Esophagus muscularis mucosa (tissue), 4 donors: Measurements from ENCODE around the gene LARGE1. TPM values are rescaled to one million over a fixed set of nuclear protein-coding genes. Genes with fewer than 3 reads are reported as not detected.

Source experiments
- DNase-seq: peaks from one replicate; pipeline ENCODE4 v3.0.0-alpha.2; 2017; ENCODE audit errors: extremely low spot score
- H3K27ac ChIP-seq, 4 donors: fragments of 200-600 bp; sonication (generic); replicated peaks in 1 of 4; 1 replicate in 3 of 4; 2 replicates in 1 of 4; pipeline ENCODE4 v1.5.1; 2016 to 2019; ENCODE audit warnings: mild to moderate bottlenecking in 1 of 4
- H3K27me3 ChIP-seq, 4 donors: fragments of 200-600 bp; sonication (generic); one replicate each; pipeline versions ENCODE4 v1.5.1 to v1.6.0; 2016 to 2019
- H3K36me3 ChIP-seq, 4 donors: fragments of 200-600 bp; sonication (generic); one replicate each; pipeline ENCODE4 v1.5.1; 2016 to 2019
- H3K4me1 ChIP-seq, 4 donors: fragments of 200-600 bp; sonication (generic); one replicate each; pipeline ENCODE4 v1.5.1; 2016 to 2019
- H3K4me3 ChIP-seq, 4 donors: fragments of 200-600 bp; sonication (generic); 1 replicate in 2 of 4; 2 replicates in 2 of 4; pipeline ENCODE4 v1.5.1; 2016 to 2019; ENCODE audit warnings: mild to moderate bottlenecking in 4 of 4, moderate library complexity in 1 of 4
- H3K9me3 ChIP-seq, 4 donors: fragments of 200-600 bp; sonication (generic); 1 replicate in 3 of 4; 2 replicates in 1 of 4; pipeline ENCODE4 v1.5.1; 2016 to 2019
- EP300 ChIP-seq: sonication (generic); formaldehyde crosslinking; IDR thresholded peaks from one replicate; pipeline ENCODE4 v1.6.1; 2017; ENCODE audit warnings: antibody characterized with exemption
- POLR2A ChIP-seq: fragments of 450-650 bp; IDR thresholded peaks from one replicate; pipeline ENCODE4 v1.6.1; 2017; ENCODE audit warnings: antibody characterized with exemption, moderate library complexity, mild to moderate bottlenecking, low read depth
- POLR2AphosphoS5 ChIP-seq, 2 donors: sonication (generic); formaldehyde crosslinking; IDR thresholded peaks; one replicate each; pipeline ENCODE4 v1.6.1; 2017; ENCODE audit warnings: antibody characterized with exemption in 2 of 2
- WGBS: methylation state at CpG from one replicate; pipeline ENCODE4 v1.1.5; 2018; 5-methylcytosine and 5-hydroxymethylcytosine counted together
- intact Hi-C: fragments of 100-400 bp; cut with DNase I; formaldehyde crosslinking; loops from one replicate; pipeline ENCODE4 v1.15.1; 2023
- total RNA-seq, 4 donors: library from RNA; depleted of rRNA; stranded (reverse); fragments of >200 nt; gene quantifications; one replicate each; pipeline versions ENCODE4 v1.1.0 to v1.2.1, GENCODE V29; 2016
- TF ChIP-seq, protein P1 (sequence below), 3 experiments: fragments of 200-600 bp in 2 of 3; fragments of 450-650 bp in 1 of 3; sonication (generic) in 2 of 3; IDR thresholded peaks; one replicate each; pipeline ENCODE4 v1.5.1; 2017 to 2019; ENCODE audit warnings: antibody characterized with exemption in 3 of 3, mild to moderate bottlenecking in 2 of 3, moderate library complexity in 1 of 3

LARGE1 gene
- total RNA-seq, 4 donors from 2014 or later: 29.9 to 48.4 (median 32.4) TPM

DNA sequence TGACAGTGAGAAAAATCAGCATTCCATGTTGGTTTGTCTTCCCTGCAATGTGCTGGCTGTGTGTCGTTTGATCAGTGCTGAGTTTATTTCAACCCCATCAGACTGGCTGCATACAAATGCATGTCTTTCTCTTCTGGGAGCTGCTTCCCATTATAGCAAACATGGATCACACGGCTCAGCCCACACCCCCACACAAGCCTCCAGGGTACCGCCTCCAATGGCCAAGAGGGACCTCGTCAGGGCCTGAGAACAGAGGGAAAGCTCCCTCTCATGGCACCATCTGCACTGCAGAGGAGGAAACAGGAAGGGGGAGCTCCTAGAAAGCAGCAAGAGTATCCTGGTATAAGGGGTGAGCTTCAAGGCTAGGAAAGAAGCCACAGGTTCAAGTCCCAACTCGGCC lies 214.2 kb downstream of the LARGE1 start:
- DNase-seq: no peak
- H3K36me3 ChIP-seq: peaks cover 0 to under 1% (median 0%) of the 10 kb centered on the region in 4 donors
- no peak for TF ChIP-seq POLR2AphosphoS5 (IDR thresholded peaks at IDR 0.05)
- H3K27ac ChIP-seq: no peak overlapping the region
- H3K4me1 ChIP-seq: peaks cover 0 to 19% (median 2%) of the 10 kb centered on the region in 4 donors
- H3K9me3 ChIP-seq: peaks cover 0 to 6% (median 2%) of the 10 kb centered on the region in 4 donors
- intact Hi-C loops: no loop called here
- WGBS: 68% methylated on average over 5 of the region's 5 CpGs
- no peaks in the 10 kb centered on the region for H3K27me3 ChIP-seq
- no peak overlapping the region for H3K4me3 ChIP-seq

DNA sequence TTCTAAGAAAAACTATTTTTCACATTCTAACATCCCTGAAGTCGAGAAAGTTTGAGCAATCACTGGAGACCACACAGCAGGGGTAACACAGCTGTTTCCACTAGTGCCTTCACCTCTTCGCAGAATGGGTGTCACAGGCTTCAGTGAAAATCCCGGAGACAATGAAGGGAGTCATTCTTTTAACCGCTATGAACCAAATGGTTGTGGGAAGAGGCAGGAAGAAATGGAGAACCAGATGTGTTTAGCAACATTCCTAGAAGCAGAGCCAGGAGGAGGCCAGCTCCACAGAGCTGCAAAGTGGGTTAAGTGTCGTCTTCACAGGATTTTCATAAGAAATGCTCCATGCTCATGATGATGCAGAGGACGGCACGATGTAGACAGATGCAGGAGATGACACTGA lies 221.1 kb downstream of the LARGE1 start:
- no peak overlapping the region for H3K4me3 ChIP-seq
- no peak overlapping the region for H3K27ac ChIP-seq
- intact Hi-C loops: no loop called here
- H3K27me3 ChIP-seq: no peaks in the 10 kb centered on the region
- H3K4me1 ChIP-seq: peaks cover 0 to 12% (median 4%) of the 10 kb centered on the region in 4 donors
- H3K9me3 ChIP-seq: peaks cover 0 to 6% (median 2%) of the 10 kb centered on the region in 4 donors
- H3K36me3 ChIP-seq: peaks cover 0 to 10% (median 6%) of the 10 kb centered on the region in 4 donors
- no peak for TF ChIP-seq POLR2AphosphoS5 (IDR thresholded peaks at IDR 0.05)
- TF ChIP-seq EP300: no peak
- TF ChIP-seq, protein P1, sequence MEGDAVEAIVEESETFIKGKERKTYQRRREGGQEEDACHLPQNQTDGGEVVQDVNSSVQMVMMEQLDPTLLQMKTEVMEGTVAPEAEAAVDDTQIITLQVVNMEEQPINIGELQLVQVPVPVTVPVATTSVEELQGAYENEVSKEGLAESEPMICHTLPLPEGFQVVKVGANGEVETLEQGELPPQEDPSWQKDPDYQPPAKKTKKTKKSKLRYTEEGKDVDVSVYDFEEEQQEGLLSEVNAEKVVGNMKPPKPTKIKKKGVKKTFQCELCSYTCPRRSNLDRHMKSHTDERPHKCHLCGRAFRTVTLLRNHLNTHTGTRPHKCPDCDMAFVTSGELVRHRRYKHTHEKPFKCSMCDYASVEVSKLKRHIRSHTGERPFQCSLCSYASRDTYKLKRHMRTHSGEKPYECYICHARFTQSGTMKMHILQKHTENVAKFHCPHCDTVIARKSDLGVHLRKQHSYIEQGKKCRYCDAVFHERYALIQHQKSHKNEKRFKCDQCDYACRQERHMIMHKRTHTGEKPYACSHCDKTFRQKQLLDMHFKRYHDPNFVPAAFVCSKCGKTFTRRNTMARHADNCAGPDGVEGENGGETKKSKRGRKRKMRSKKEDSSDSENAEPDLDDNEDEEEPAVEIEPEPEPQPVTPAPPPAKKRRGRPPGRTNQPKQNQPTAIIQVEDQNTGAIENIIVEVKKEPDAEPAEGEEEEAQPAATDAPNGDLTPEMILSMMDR (IDR thresholded peaks at IDR 0.05): no peak
- no peak for TF ChIP-seq POLR2A
- WGBS: 77% methylated on average over 7 of the region's 7 CpGs
- DNase-seq: no peak

DNA sequence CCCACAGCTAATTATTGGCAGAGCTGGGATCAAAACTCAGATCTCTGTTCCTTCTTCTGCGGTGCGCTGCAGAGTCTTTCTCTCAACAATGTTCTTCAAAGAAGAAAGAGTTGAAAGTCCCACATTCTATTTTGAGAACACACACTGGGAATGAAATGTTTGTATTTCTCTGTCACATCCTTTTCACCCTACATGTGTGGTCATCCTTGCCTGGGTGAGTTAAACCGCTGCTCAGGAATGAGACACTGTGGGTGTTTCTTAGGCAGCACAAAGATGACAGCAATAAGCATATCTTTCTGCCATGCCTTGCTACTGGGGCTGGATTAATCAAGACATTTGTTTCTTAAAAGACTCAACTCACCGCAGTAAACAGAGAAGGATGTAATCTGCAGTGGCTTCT lies 222.6 kb downstream of the LARGE1 start:
- WGBS: 61% methylated on average over 4 of the region's 4 CpGs
- intact Hi-C loops: no loop called here

DNA sequence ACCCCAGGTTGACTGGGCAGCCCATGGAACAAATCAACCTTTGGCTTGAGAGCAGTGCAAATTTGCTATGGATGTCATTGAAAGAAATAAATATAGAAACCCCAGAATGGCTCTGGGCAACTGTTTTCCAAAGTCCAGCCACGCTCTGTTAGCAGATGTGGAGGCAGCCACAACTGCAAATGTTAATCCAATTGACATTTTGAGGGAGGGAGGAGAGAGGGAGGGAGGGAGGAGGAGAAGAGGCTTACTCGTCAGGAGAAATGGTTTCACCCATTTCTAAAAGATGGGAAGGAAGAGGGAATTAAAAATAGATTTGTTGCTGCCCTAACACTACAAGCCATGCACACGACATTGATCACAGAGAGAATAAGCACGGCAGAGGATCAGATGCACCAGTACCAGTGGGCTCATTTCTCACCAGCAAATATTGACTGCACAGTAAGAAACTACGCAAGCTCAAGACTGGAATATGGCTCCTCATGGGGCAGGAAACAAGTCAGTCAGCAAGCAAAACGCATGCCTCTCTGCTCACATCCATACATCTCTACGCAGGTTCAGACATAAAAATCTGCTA lies 229.1 kb downstream of the LARGE1 start:
- H3K4me3 ChIP-seq: no peak overlapping the region
- H3K4me1 ChIP-seq: peaks cover 0 to 5% (median 0%) of the 10 kb centered on the region in 4 donors
- intact Hi-C loops: no loop called here
- 89% methylated on average over 7 of the region's 7 CpGs for WGBS
- DNase-seq: no peak
- no peaks in the 10 kb centered on the region for H3K27me3 ChIP-seq
- TF ChIP-seq POLR2A (no peak), POLR2AphosphoS5 (IDR thresholded peaks at IDR 0.05) (no peak), EP300 (no peak)
- no peaks in the 10 kb centered on the region for H3K9me3 ChIP-seq
- H3K36me3 ChIP-seq: no peaks in the 10 kb centered on the region
- H3K27ac ChIP-seq: no peak overlapping the region

More for the DNA sequence above, 222.6 kb downstream of the LARGE1 start:
- DNase-seq: no peak
- no peak overlapping the region for H3K4me3 ChIP-seq
- peaks cover 0 to 10% (median 6%) of the 10 kb centered on the region in 4 donors for H3K36me3 ChIP-seq
- no peaks in the 10 kb centered on the region for H3K9me3 ChIP-seq
- no peaks in the 10 kb centered on the region for H3K27me3 ChIP-seq
- no peak overlapping the region for H3K27ac ChIP-seq
- TF ChIP-seq POLR2A (no peak), EP300 (no peak), POLR2AphosphoS5 (IDR thresholded peaks at IDR 0.05) (no peak)
- TF ChIP-seq, protein P1 (IDR thresholded peaks at IDR 0.05): no peak
- H3K4me1 ChIP-seq: peaks cover 0 to 12% (median 4%) of the 10 kb centered on the region in 4 donors

DNA sequence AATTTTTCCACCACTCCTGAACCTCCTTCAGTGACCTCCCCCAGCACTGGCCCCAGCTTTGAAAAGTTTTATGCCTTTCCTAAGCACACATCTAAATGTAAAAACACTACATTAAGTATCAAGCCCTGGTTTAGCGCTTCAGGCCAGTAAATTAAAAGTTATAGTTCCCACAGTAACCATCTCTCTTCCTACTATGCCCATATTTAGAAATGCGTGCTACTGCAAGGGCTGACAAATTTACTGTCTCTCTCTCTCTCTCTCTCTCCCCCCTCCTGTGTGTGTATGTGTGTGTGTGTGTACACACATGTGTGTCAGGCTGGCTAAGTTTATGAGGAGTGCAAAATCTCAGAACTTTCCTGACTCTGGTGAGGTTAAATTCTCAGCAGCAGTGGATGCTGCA lies 231.4 kb downstream of the LARGE1 start:
- 90% methylated on average over 2 of the region's 2 CpGs for WGBS
- intact Hi-C loops: no loop called here
- no peaks in the 10 kb centered on the region for H3K27me3 ChIP-seq
- peaks cover 0 to 5% (median 0%) of the 10 kb centered on the region in 4 donors for H3K4me1 ChIP-seq
- H3K36me3 ChIP-seq: no peaks in the 10 kb centered on the region
- no peak overlapping the region for H3K27ac ChIP-seq
- no peak overlapping the region for H3K4me3 ChIP-seq
- TF ChIP-seq, protein P1 (IDR thresholded peaks at IDR 0.05): no peak
- TF ChIP-seq EP300: no peak
- no peak for TF ChIP-seq POLR2A
- TF ChIP-seq POLR2AphosphoS5 (IDR thresholded peaks at IDR 0.05): no peak
- DNase-seq: no peak
- H3K9me3 ChIP-seq: no peaks in the 10 kb centered on the region
